GM18870 (cell line): ENCODE measurements around the gene DUOX1.
"Not testable (repeated sequence)": the region's sequence is repeated elsewhere in the genome, so short reads cannot be mapped to it uniquely, and the experiment has no call there.

Source experiments
- ATAC-seq: cut with Tn5 transposase; IDR thresholded peaks from one replicate; pipeline ENCODE4 v1.9.1; 2021; ENCODE audit warnings: moderate library complexity; ENCODE audit not compliant: unreplicated experiment

DUOX1 gene

DNA sequence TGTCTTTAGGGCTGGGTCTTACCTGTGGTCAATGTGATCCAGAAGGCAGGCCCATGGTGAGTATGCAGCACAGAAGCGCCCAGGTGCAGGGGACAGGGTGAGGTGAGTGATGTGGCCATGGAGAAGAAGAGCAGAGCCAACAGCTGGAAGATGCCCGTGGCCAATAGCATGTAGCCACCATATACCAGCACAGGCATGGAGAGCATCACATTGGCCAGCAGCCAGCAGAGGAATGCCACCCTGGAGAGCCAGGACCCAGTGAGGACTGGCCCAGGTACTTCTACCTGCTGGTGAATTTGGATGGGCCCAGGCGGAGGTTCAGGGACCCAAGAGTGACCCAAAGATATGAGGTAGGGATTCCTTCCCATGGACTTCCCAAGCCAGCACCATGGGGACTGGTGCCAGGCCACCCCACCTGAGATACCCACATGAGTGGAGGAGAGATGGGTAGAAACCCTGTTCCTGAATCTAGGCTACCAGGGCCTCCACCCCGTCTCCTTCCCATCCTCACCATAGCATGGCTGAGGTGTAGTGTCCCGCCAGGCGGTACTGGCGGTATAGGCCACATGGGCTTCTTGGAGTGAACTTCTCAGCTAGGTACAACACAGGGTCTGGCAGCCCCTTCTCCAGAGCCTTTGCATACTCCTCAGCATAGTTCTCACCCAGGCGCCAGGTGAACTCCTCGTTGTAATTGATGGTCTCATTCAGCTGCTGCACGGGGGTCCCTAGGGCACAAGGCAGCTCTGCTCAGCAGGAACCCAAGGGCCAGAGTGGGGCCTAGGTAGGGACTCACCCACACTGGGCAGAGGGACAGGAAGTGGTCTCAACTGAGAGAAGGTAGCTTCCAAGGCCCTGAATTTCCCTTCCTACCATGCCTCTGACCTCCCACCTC lies 9.5 kb upstream of the DUOX1 start:
- ATAC-seq, result no peak

DNA sequence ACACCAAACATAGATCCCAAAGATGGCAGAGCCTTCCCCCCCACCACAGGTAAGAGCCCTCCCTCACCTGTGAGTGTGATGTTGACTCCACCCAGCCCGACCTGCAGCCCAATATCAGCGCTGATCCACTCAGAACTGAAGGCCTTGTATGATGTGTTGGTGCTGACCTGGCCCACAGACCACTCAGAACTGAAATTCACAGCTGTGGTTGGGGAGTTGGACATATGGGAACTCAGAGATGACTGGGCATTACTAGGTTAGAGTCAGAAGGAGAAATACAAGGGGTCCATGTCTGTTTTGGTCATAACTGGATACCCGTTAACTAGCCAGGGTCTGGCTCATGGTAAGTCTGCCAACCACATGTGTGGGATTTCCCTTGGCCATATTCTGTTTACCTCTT lies 8.8 kb upstream of the DUOX1 start:
- no peak for ATAC-seq

DNA sequence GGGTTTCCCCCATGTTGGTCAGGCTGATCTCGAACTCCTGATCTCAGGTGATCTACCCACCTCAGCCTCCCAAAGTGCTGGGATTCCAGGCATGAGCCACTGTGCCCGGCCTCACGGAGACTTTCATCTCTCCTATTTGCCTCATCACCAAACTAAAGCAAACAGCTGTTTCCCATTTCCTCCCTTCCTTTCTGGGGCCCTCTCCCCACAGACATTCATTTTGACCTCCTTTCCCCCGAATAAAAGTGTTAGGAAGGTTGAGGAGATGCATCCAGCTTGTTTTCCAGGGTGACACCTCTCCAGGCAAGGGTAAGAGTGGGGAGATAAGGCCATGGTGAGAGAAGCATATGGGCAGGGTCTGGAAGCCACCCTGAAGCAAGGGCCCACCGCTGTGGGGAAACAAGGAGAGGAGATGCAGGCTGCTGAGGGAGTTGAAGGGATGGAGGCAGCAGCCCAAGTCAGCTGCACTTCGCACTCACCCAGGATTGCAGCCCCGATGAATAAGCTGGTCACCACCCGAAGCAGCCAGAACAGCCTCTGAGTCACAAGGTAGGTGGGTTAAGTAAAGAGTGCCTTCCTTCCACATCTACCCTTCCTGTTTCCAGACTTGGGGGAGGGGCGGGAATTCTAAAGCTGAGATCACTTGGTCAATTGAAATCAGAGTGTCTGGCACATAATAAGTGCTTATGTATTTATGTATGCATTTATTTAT lies 7.9 kb upstream of the DUOX1 start:
- no peak for ATAC-seq

DNA sequence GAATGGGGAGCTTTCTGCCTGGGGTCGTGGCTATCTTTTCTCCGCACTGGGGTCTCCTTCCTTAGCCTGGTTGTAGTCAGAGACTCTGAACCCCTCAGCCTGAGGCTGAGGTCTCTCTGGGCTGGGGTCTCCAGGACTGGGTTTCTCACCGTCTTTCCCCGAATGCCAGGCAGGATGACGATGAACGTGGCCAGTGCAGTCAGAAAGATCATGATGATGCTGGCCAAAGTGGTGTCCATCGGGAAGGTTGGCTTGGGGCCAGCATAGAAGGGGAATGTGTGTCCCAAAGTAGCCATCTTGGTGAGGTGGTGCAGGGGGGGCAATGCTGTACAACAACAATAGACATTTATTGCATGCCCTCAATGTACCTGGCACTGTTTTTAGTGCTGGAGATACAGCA lies 7.1 kb upstream of the DUOX1 start:
- ATAC-seq, result no peak

DNA sequence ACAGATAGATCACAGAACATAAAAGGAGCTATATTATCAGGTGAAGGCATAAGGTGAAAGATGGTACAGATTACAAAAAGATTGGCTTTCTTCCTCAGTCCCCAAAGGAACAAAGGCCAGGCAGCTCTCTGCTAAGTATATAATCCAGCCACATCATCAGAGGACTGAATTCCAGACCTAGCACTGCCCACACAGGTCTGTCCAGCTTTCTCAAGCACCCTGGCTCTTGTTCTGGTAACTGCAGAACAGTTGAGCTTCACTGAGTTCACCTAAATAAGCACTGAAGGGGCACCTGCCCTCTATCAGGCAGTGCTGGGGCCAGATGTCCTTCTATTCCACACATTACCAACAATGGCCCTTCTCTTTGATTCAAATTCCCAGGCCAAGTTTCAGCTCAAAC lies 6.4 kb upstream of the DUOX1 start:
- no peak for ATAC-seq

DNA sequence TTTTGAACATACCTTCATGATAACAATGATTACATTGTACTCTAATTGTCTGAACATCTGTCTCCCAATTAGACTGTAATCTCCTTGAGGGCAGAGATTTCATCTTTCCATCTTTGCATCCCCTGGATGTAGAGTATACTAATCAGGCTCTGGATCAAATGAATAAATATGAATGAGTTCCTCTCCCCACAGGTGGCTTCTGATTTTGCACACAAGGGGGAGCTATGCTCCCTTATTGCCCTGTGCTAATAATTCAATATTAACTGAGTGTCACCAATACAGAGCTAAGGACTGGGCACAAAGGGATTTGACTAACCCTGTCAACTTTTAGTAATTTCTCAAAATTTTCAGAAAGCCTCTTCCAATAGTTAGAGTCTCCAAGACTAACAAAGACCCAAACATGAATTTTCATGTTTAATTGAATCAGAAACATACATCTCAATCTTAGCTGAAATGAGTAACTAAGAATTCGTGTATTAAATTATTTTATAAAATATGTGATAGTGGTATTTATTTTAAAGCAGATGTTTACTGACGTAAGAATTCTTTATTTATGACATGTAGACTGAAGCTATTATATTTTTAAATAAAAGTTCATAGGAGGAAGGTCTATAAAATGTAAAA lies 3.1 kb upstream of the DUOX1 start:
- ATAC-seq, result no peak

DNA sequence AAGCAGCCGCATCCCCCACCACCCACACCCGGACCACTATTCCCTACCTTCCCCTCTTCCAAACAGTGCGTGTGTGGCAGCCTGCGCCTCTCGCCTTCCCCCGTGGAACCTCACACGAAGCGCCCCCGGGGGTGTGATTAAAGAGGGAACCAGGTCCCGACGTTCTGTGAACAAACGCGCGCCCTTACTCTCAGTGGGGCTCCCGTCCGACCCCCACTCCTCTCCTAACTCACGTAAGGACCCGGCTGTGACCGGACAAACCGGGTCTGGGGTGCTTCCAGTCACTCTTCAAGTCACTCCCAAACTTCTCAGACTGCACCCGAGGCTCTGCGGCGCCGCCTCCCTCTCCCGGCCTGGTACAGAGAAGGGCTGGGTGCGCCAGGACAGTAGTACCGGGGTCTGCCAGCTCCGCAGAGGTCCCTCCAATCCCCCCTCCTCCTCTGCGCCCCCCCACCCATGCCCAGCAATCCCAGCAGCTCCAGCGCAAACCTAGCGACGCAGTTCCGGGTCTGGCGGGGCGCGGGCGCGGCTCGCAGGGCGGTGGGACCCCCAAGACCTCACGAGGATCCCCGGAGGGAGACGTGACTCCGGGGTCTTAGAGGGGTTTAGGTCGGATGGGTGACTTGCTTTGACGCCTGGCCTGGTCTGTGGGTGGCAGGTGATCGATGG lies 689 bp upstream of the DUOX1 start:
- no peak for ATAC-seq

DNA sequence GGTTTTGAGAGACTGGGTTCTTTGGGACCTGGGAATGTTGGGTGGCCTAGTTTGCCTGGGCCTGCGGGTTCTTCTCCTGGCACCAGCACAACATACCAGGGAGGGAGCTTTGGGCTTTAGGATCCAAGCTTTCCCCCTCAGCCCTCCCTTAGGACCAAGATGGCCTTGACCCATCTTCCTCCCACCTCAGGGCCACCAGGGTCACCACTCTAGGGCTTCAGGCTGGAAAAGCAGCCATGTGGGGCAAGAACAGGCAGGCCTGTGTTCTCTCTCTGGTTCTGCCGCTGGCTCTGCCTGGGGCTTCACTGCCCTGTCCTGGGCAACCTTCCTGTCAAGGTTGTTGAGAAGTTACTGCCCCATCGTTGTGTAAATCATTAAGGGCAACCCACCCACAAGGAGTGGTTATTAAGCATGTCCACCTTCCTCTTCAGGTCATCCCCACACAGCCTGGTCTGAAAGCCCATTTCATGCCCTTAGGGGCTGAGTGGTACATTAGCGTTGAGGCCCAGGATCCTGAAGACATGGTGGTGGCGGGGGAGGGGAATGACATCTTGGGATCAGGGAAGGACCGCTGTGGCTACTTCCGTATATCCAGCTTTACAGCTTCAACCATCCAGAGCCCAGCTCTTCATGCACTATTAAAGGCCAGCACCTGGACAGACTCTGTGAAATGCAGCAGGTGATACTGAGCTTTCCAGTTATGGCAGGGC lies 652 bp downstream of the DUOX1 start:
- no peak for ATAC-seq

DNA sequence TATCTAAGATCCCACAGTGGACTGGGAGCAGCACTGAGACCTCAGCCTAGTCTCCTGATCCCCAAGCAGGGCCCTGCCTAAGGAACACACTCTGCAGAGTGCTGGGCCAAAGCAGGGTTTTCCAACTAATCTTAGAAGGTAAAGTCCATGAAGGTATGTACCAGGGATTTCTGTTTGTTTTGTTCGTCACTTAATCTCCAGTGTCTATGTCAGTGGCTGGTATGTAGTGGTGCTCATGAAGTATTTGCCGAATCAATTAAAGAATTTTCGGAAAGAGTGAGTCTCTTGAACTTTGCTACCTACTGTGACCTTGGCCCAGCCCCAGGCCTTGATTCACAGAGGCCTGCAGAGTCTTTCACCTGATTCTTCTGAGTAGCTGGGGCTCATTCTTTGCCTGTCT lies 1.7 kb downstream of the DUOX1 start:
- no peak for ATAC-seq

DNA sequence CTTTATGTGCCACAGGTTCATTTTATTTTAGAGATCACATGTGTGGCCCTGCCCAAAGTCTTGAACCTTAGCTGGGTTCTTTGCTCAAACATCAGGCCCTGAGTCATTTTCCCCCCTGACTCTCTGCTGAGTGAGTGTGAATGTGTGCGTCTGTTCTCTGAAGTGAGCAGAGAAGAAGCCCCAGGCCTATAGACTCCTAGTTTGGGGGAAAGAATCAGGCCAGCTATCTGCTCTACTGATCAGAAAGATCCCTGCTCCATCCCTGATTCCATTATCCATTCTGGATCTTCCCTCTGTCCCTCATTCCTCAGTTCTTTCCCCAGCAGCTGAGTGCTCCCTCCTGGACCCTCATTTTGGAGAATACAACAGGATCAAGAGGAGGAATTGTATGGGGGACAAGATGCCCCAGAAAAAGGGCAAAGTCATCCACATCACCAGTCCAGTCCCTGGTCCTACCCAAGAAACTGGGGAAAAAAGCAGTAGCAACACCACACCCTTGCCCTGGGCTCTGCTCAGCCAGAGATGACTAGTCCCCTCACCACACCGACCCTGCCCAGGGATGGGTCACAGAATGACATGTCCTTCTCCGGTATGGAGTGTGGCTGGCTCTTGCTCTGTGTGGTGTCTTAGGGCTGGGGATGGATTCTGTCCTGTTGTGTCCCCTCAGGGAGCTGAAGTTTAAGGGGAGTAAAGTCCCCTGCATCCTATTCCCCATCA lies 3.2 kb downstream of the DUOX1 start:
- no peak for ATAC-seq

DNA sequence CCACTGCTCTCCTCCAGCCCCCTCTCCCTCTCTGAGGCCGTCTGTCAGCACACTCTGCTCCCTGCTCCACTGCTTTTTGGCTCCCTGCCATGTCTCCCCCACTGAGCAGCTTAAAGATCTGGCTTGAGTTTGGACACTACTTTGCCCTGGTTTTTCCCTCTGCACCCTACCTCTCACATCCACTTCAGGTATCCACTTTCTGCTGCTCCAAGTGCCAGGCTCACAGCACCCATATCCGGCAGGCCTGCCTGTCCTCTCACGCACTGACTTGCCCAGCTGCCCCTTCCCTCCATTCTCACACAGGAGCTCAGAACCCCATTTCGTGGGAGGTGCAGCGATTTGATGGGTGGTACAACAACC lies 3.7 kb downstream of the DUOX1 start:
- ATAC-seq, result no peak

DNA sequence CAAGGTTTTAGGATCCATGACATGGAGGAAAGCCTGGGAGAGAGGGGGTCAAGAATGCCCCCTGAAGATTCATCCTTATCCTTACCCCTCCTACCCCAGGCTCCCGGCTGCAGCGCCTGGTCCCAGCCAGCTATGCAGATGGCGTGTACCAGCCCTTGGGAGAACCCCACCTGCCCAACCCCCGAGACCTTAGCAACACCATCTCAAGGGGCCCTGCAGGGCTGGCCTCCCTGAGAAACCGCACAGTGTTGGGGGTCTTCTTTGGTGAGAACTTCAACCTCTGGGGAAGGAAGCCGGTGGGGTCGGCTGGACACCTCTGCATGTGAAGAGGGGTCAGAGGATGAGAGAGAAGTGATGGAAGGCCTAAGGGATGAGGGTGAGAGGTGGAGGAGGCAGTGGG lies 4.3 kb downstream of the DUOX1 start:
- no peak for ATAC-seq

DNA sequence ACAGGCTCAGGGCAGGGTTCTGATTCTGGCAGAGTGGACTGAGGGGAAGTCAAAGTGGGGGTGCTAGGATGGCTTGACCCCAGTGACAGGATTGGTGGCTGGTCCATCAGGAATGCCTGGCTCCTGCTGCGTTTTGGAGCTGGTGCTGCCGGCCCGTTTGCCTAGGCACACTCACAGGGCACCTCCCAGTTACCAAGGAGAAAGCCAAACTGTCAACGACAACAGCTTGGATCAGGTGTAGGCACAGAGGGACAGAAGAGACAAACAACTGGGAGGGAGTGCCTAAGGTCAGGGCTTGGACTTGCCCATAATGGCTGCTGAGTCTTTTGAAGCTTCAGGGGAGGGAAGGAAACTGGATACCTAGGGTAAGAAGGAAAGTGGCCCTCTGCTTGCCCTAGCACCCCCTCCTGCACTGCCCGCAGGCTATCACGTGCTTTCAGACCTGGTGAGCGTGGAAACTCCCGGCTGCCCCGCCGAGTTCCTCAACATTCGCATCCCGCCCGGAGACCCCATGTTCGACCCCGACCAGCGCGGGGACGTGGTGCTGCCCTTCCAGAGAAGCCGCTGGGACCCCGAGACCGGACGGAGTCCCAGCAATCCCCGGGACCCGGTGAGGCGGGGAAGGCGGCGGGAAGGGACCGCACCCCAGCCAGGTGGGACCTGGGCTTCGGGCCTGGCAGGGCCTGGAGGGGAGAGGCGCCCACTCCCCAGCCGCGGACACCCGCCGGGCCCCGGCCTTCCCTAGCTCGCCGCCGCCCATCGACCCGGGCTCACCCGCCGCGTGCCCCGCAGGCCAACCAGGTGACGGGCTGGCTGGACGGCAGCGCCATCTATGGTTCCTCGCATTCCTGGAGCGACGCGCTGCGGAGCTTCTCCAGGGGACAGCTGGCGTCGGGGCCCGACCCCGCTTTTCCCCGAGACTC lies 5.1 kb downstream of the DUOX1 start:
- no peak for ATAC-seq

DNA sequence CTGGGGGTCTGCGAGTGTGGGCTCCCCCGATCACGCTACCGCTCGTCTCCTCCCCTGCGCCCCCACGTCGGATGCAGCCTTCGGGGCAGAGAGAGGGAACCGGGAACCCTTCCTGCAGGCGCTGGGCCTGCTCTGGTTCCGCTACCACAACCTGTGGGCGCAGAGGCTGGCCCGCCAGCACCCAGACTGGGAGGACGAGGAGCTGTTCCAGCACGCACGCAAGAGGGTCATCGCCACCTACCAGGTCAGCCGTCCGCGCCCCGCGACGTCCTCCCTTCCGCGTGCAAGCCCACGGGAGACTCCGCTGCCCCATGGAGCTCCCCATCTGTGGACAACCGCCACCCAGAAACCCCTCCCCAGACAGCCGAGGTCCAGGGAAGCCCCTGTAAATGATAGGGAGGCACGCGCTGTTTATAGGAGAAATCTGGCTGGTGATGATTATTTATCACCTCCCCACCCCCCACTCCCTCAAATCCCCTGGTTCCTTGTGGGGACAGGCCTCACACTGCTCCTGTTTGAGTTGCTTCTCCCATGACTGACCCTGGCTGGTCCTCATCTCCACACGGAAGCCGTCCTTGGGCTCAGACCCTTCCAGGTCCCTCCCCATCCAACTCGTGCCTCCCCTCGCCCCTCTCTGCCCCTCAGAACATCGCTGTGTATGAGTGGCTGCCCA lies 6.0 kb downstream of the DUOX1 start:
- not testable (repeated sequence) for ATAC-seq

DNA sequence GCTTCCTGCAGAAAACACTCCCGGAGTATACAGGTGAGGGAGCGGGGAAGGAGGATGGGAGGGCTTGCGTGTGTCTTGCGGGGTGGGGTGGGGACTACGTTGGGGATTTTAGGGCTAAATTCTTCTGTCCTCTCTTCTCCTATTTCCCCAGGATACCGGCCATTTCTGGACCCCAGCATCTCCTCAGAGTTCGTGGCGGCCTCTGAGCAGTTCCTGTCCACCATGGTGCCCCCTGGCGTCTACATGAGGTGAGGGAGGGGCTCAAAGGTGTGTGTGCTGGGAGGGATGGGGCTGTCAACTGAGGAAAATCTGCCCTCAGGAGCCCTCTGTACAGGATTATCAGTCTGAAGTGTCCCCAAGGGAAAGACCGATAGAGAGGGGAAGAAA lies 6.6 kb downstream of the DUOX1 start:
- no peak for ATAC-seq

DNA sequence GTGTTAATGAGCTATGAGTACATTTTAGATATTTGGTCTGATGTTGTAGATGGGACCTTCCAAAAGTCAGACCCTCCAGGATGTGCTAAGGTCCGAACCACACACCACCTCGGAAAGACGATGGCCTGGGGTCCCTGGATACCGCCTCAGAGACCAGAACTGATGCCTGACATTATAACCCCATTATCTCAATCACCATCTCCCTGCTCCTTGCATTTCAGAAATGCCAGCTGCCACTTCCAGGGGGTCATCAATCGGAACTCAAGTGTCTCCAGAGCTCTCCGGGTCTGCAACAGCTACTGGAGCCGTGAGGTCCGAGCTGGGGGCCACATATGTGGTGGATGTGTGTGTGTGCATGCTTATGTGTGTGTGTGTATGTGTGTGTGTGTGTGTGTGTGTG lies 7.9 kb downstream of the DUOX1 start:
- ATAC-seq, result no peak

DNA sequence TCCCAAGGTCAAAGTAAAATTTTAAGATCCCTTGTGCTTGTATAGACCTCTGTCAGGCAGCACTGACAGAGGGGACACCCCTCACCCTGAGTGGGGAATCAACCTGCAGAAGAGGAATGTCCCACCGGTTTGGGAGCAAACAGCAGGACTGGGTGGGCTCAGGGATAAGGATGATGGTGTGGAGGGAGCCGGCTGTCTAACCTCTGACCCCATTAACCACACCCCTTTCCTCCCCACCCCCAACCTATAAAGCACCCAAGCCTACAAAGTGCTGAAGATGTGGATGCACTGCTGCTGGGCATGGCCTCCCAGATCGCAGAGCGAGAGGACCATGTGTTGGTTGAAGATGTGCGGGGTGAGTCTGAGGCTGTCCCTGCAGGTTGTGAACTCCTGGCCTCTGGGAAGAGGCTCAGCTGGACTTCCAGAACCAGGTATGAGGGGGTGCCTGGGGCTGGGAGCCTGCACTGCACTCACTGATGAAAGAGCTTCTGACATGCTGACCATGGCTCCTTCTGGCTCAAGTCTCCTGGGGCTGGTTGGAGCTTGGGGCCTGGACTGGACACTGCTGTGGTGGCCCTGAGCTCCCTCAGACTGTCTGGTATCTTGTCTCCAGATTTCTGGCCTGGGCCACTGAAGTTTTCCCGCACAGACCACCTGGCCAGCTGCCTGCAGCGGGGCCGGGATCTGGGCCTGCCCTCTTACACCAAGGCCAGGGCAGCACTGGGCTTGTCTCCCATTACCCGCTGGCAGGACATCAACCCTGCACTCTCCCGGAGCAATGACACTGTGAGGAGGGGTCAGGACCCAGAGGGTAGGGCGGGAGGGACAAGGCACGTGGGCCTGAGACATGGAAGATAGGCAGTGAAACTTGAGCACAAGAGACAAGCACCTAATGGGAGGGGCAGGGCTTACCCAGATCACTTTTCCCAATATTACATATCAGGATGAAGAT lies 9.3 kb downstream of the DUOX1 start:
- ATAC-seq, result no peak

DNA sequence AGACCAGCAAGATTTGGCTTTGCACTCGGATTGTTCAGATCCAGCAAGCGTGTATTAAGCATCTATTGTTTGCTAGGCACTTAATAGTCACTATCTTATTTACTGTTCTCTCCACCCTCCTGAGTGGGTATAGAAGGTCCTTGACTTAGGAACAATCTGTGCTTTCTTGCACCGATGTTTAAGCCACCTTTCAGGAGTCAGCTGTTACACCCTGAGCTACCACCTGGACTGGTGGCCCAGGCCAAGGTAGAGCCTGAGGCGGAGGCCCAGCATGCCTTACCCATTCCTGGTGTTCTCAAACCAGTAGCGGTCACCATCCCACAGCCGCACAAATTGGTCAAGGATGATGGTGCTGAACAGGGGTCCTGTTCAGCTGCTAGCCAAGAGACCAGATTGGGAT lies 10.0 kb downstream of the DUOX1 start:
- no peak for ATAC-seq
